ENCODE measurements around the gene SLC16A12. TPM values are rescaled to one million over a fixed set of nuclear protein-coding genes. Genes with fewer than 3 reads are reported as not detected.

SLC16A12 gene
- total and polyA plus RNA-seq, 10 of the 15 experiments (the other 5 are each of a cell fraction or from before 2014, with no cell fraction given): not detected

DNA sequence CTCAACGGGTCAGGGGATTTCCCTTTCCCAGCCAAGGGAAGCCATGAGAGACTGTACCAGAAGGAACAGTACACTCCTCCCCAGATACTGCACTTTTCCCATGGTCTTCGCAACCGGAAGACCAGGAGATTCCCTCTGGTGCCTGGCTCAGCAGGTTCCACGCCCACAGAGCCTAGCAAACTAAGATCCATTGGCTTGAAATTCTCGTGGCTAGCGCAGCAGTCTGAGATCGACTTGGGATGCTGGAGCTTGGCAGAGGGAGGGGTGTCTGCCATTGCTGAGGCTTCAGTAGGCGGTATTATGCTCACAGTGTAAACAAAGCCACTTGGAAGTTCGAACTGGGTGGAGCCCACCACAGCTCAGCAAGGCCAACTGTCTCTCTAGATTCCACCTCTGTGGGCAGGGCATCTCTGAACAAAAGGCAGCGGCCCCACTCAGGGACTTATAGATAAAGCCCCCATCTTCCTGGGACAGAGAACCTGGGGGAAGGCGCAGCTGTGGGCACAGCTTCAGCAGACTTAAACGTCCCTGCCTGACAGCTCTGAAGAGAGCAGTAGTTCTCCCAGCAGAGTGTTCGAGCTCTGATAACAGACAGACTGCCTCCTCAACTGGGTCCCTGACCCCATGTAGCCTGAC is 29.6 kb downstream of the SLC16A12 start:
- no peak overlapping the region for H3K4me2 ChIP-seq (ENCODE audit: control insufficient read depth, insufficient read depth)
- no peaks in the 10 kb centered on the region for H3K4me1 ChIP-seq (ENCODE audit: control insufficient read depth, insufficient read depth, low read length)
- no peaks in the 10 kb centered on the region for H3K27me3 ChIP-seq (replicated peaks in 1 of 2; ENCODE audit: control insufficient read depth in 2 of 2, insufficient read depth in 2 of 2, low read length in 1 of 2)
- ChIA-PET POLR2A (no interaction called here), RAD21 (ENCODE audit: unreplicated experiment) (no interaction called here), SMC1A (ENCODE audit: uncharacterized antibody, unreplicated experiment) (no interaction called here), CTCF (no interaction called here)
- ATAC-seq (no peak), DNase-seq (ENCODE audit: low read depth, low spot score) (no peak), FAIRE-seq (no peak)
- in situ Hi-C loops (cut with MboI): no loop called here
- no peak overlapping the region for H3K27ac ChIP-seq (ENCODE audit: control insufficient read depth, insufficient read depth)
- 52% methylated on average over 13 of the region's 13 CpGs for WGBS (ENCODE audit: insufficient coverage, insufficient replicate concordance, low lambda C conversion rate, missing lambda C conversion rate)
- no peak overlapping the region for H2AFZ ChIP-seq (ENCODE audit: control insufficient read depth, low read depth, low read length)
- H3K9me3 ChIP-seq (replicated peaks; ENCODE audit: control insufficient read depth, insufficient read depth, low read length): no peaks in the 10 kb centered on the region
- H3K36me3 ChIP-seq (ENCODE audit: control insufficient read depth in 2 of 2, insufficient read depth in 2 of 2, low read length in 1 of 2): no peaks in the 10 kb centered on the region
- TF ChIP-seq YY1 (IDR thresholded peaks at IDR 0.05; ENCODE audit: low read depth, low read length): no peak
- TF ChIP-seq ZZZ3 (IDR thresholded peaks at IDR 0.05; ENCODE audit: control insufficient read depth, insufficient read length, low read depth): no peak
- TF ChIP-seq TAF1 (IDR thresholded peaks at IDR 0.05; ENCODE audit: borderline replicate concordance, low read depth, low read length): no peak
- TF ChIP-seq NR2C2 (IDR thresholded peaks at IDR 0.05; ENCODE audit: borderline replicate concordance, control insufficient read depth, insufficient read length, low read depth): no peak
- TF ChIP-seq JUND (IDR thresholded peaks at IDR 0.05; ENCODE audit: low read depth, low read length): no peak
- no peak for TF ChIP-seq TCF3 (IDR thresholded peaks at IDR 0.05; ENCODE audit: borderline replicate concordance, insufficient read depth, low read depth, low read length)
- TF ChIP-seq BCL11A (IDR thresholded peaks at IDR 0.05; ENCODE audit: low read depth, low read length): no peak
- TF ChIP-seq ZNF217 (IDR thresholded peaks at IDR 0.05): no peak
- TF ChIP-seq, protein P1, sequence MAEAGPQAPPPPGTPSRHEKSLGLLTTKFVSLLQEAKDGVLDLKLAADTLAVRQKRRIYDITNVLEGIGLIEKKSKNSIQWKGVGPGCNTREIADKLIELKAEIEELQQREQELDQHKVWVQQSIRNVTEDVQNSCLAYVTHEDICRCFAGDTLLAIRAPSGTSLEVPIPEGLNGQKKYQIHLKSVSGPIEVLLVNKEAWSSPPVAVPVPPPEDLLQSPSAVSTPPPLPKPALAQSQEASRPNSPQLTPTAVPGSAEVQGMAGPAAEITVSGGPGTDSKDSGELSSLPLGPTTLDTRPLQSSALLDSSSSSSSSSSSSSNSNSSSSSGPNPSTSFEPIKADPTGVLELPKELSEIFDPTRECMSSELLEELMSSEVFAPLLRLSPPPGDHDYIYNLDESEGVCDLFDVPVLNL (IDR thresholded peaks at IDR 0.05; ENCODE audit: low read depth, low read length): no peak
- TF ChIP-seq, protein P2, sequence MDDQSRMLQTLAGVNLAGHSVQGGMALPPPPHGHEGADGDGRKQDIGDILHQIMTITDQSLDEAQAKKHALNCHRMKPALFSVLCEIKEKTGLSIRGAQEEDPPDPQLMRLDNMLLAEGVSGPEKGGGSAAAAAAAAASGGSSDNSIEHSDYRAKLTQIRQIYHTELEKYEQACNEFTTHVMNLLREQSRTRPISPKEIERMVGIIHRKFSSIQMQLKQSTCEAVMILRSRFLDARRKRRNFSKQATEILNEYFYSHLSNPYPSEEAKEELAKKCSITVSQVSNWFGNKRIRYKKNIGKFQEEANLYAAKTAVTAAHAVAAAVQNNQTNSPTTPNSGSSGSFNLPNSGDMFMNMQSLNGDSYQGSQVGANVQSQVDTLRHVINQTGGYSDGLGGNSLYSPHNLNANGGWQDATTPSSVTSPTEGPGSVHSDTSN (IDR thresholded peaks at IDR 0.05; ENCODE audit: insufficient replicate concordance, low read depth, low read length): no peak
- no peak overlapping the region for H3K9ac ChIP-seq (ENCODE audit: control insufficient read depth, insufficient read depth, low read length)
- no peak overlapping the region for H3K4me3 ChIP-seq
- BruUV-seq (replicated peaks): no TSS peak
- H4K20me1 ChIP-seq (ENCODE audit: control insufficient read depth, insufficient read depth): no peaks in the 10 kb centered on the region
- no peaks in the 10 kb centered on the region for H3K79me2 ChIP-seq (ENCODE audit: control insufficient read depth, insufficient read depth, low read length)
- intact Hi-C loops (cut with micrococcal nuclease; ENCODE audit: unreplicated experiment): no loop called here
